GM19099 (cell line): ENCODE data around the gene CCDC177.

Source experiments
- POLR2A ChIP-seq: IDR thresholded peaks from 3 replicates; pipeline ENCODE4 v1.6.1; 2011; ENCODE audit warnings: low read depth; ENCODE audit not compliant: insufficient read length; ENCODE audit errors: extremely low read depth

The CCDC177 gene

GRCh38 chr14:69574263-69574953 lies at the start of gene CCDC177:
Gene CCDC177, minus strand, starts transcription at chr14:69574871. Its CDS starts 1,249 bp downstream, at chr14:69573622.
- TF ChIP-seq POLR2A = no peak

GRCh38 chr14:69624136-69624535 lies 49.5 kb upstream of the CCDC177 start:
- TF ChIP-seq POLR2A = no peak

DNA sequence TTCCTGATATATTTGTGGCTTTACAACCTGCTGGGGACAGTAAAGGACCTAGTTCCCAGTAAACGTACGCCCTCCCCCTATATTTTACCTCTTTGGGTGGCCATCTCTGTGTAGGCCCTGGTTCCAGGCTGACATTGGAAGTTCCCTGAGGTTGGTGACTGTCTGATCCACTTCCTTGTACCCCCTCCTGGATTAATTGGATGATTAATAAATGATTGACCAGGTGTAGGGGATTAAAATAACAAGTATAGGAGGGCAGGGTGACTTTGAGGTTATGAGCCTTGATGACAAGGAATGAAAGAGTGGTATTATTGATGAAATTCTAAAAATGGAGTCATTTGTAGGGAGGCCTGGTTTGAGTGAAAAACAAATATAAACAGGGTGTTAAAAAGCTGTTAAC lies 46.3 kb upstream of the CCDC177 start:
- TF ChIP-seq POLR2A = no peak

- no peak for TF ChIP-seq POLR2A
These were observed 45.5 kb upstream of the CCDC177 start for GRCh38 chr14:69620211-69620611.

DNA sequence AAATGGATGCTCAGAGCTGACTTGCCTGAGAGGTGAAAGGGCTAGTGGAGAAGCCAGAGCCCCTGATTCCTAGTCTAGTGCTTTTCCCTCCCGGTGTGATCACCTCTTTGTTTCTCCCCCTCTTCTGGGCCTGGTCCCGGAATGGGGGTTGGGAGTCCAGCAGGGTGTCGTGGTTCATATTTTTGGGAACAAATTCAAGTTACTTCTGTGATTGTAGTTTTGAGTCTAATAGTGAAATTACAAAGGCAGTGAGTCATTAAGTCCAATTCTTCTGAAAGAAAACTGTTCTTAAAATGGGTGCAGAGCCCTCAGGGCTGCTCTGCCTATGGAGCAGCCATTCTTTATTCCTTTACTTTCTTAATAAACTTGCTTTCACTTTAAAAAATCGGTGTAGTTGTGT lies 44.3 kb upstream of the CCDC177 start:
- TF ChIP-seq POLR2A = no peak

DNA sequence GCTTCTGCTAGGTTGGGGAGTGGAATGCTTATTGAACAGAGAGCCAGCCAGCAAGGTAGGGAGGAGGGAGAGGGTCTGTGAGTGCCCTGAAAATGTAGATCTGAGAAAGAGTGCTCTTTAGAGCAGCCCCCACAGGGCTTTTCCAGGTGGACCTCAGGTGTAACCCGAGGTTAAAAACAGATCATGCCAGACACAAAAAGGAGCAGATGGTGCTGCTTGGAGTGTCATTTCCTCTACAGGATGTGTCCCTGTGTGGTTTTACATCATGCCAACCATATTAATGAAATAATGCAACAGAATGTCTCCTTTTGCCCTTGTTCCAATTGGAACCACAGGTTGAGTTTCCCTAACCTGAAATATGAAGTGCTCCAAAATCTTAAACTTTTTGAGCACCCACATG lies 43.1 kb upstream of the CCDC177 start:
- TF ChIP-seq POLR2A = no peak

GRCh38 chr14:69616408-69616773 lies 41.7 kb upstream of the CCDC177 start:
- TF ChIP-seq POLR2A = no peak

DNA sequence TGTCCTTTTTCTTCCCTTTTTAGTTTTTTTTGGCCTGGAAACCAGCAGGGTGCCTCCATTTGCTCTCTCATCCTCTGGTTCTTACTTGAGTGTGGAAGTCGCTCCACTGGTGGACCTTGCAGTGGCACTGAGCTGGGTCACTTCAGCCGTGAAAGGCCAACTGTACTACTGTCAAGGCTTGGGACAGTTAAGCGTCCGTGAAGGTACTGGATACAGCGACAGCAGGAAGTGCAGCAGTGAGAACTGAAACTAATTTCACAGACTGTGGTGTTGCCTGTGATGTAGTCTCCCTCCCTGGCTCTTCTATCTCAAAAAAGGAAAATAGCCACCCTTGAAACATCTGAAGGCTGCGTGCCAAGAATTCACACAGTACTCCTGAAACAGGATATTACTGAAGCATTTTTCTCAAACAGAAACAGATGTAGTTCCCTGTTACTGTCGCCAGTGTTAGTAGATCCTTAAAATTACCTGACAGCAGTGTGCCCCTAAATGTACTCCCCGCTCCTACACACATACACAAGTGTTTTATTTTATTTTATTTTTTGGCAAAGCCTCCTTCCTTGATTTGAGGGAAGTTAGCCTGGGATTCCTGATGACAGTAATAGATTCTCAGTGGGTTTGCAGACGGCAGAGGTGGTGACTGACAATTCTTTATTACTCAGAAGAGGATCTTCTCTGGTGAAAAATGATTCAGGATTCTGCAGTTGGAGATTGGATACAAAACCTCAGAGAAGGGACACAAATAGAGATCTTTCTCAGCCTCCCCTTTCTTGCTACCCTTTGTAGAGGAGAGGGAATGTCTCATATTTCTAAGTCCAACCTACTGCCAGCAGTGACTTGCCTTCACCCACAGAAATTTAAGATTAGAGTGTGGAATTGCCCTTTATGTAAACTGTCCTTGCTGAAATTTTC lies 41.1 kb upstream of the CCDC177 start:
- peak; percentile 49 for TF ChIP-seq POLR2A

DNA sequence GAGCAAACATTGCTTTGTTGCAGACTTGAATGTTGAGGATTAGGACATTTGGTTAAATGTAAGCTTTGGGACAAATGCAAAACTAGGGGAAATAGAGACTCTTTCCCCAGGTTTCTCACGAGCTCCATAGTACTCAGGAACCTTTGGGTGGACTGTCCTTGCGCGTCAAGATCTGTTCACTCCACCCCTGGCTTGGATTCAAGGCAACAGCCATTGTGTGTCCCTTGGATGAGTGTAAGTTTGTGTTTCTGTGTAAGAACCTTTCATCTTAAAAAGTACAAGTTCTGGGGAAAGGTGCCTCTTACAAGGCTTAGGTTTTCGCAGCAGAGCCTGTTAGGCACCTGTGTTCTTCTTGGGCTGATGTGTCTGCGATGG lies 40.4 kb upstream of the CCDC177 start:
- no peak for TF ChIP-seq POLR2A

DNA sequence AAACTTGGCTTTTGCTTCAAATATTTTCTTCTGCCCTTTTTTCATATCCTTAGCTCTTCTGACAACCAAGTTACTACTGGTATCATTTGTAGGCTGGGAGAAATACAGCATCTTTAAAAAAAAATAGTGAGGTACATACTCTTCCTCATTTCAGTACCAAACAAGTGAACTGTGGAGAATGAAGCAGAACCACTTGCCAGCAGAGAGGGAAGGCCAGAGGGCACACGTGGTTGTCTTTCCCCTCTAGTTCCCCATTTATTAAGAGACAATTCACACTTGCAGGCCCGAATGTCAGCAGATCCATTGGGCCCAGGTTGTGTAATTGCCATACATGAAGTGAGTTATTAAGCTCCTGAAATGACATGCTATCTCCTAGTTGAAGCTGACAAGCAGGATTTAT lies 39.9 kb upstream of the CCDC177 start:
- TF ChIP-seq POLR2A = no peak

DNA sequence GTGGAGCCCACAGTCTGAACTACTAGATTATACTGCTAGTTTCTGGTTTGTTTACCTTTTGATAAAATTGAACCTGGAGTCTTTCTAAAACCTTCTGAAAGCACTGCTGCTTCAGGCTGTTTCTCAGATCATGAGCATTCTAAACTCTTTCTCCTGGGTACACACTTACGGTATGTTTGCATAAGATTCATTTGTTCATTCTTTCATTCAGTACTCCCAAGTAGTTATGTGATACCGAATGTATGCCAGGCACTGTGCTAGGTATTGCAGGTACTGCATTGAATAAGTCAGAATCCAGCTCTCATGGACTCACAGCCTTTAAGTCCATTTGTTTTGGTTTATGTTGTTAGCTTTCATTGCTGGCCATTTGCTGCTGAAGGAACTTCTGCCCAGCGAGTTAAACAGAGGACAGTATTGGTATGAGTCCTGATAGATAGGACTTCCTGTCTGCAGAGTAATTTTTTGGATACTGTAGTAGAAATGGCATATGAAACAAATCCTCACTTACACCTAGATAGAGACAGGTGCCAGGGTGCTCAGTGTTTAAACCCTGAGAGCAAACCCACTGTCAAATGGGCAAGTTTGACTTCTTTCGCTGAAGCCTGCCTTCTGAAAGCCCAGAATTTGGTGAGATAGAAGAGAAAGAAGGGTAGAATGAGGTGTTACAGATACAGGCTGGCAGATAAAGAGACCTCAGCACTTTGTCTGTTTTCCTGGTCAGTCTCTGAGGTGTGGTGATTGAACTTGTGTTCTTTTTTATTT lies 38.8 kb upstream of the CCDC177 start:
- no peak for TF ChIP-seq POLR2A

DNA sequence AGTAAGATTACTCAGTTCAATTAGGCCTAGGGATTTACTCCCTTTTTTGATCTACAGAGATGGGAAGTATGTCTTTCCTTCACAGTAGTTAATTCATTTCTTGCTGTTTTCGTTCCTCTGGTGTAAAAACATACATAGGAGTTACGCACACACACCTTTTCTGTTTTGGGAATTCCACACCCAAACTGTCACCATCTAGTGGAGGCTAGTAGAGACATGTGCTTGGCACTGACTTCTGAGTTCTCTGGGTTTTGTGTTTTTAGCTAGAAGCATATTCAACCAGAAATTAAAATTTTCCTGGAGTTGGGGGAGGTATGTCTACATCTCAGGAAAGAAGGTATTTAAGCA lies 38.1 kb upstream of the CCDC177 start:
- no peak for TF ChIP-seq POLR2A

- no peak for TF ChIP-seq POLR2A
These were observed 37.5 kb upstream of the CCDC177 start for GRCh38 chr14:69612014-69612782.

- TF ChIP-seq POLR2A = peak; percentile 52
These were observed 36.7 kb upstream of the CCDC177 start, which contains the start of gene SUSD6 for GRCh38 chr14:69611172-69612013. Gene SUSD6, plus strand, starts transcription at chr14:69611596. Its CDS starts 46,997 bp downstream, at chr14:69658593.
